ENCODE measurements around the gene RNF17.

DNA sequence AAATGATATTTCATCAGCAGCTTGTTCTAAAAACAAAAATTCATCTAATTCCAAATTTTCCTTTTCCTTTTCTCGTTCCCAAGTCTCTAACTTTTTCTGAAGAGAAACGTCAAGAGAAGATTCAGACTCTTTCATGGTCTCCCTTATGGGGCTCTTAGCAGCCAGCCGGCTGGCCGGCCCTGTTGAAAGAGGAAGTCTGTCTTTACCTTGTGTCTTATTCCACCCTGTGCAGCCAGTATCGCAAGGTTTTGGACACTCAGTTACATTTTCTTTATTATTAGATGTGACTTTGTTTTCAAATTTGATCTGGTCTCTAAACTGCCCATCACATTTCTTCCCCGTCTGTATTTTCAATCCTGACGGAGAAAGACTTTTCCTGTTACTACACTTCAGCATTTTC lies 142.3 kb downstream of the RNF17 start:
- no peak for TF ChIP-seq EZH2 (IDR thresholded peaks at IDR 0.05; ENCODE audit: insufficient read depth, low read length)
- TF ChIP-seq, protein P1, sequence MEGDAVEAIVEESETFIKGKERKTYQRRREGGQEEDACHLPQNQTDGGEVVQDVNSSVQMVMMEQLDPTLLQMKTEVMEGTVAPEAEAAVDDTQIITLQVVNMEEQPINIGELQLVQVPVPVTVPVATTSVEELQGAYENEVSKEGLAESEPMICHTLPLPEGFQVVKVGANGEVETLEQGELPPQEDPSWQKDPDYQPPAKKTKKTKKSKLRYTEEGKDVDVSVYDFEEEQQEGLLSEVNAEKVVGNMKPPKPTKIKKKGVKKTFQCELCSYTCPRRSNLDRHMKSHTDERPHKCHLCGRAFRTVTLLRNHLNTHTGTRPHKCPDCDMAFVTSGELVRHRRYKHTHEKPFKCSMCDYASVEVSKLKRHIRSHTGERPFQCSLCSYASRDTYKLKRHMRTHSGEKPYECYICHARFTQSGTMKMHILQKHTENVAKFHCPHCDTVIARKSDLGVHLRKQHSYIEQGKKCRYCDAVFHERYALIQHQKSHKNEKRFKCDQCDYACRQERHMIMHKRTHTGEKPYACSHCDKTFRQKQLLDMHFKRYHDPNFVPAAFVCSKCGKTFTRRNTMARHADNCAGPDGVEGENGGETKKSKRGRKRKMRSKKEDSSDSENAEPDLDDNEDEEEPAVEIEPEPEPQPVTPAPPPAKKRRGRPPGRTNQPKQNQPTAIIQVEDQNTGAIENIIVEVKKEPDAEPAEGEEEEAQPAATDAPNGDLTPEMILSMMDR (IDR thresholded peaks at IDR 0.05; ENCODE audit: insufficient read depth, low read depth, low read length): no peak

Measured in astrocyte (in vitro differentiated cells and primary cell).